ENCODE results near the gene BPIFB6.

DNA sequence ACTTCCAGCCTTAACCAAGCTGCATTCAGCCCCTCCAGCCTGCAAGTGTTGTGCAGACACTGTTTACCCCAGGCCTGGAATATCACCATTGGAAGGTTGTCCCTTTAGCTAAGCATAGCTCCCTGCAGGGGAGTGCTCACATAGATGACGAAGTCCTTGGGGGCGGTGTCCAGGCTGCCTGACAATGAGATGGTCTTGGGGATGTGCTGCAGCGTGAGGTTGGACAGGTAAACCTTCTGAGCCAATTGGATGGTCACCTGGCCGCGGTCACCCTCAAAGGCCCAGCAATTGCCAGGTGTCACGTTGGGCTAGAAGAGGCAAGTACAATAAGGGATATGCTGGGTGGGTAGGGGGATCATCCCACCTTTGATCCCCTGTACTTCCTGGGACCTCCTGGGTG, 45.9 kb upstream of the BPIFB6 start:
- TF ChIP-seq, protein P1, sequence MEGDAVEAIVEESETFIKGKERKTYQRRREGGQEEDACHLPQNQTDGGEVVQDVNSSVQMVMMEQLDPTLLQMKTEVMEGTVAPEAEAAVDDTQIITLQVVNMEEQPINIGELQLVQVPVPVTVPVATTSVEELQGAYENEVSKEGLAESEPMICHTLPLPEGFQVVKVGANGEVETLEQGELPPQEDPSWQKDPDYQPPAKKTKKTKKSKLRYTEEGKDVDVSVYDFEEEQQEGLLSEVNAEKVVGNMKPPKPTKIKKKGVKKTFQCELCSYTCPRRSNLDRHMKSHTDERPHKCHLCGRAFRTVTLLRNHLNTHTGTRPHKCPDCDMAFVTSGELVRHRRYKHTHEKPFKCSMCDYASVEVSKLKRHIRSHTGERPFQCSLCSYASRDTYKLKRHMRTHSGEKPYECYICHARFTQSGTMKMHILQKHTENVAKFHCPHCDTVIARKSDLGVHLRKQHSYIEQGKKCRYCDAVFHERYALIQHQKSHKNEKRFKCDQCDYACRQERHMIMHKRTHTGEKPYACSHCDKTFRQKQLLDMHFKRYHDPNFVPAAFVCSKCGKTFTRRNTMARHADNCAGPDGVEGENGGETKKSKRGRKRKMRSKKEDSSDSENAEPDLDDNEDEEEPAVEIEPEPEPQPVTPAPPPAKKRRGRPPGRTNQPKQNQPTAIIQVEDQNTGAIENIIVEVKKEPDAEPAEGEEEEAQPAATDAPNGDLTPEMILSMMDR (optimal IDR thresholded peaks at IDR 0.05 in 1 of 3, IDR thresholded peaks at IDR 0.05 in 1 of 3, conservative IDR thresholded peaks at IDR 0.05 in 1 of 3; ENCODE audit: extremely low read depth in 1 of 3, insufficient read depth in 2 of 3, low read length in 3 of 3), result no peak
- TF ChIP-seq EZH2 (IDR thresholded peaks at IDR 0.05; ENCODE audit: low read length), result no peak

Measured in keratinocyte (primary cell).